HEK293T (cell line): ENCODE measurements around the gene ALX1.

ENCODE experiments used
- ARNT ChIP-seq: fragments of 450-650 bp; IDR thresholded peaks from 2 replicates; pipeline ENCODE4 v1.6.1; 2017; ENCODE audit warnings: mild to moderate bottlenecking
- BHLHE40 ChIP-seq: fragments of 450-650 bp; IDR thresholded peaks from 2 replicates; pipeline ENCODE4 v1.6.1; 2016; ENCODE audit warnings: mild to moderate bottlenecking, moderate library complexity, borderline replicate concordance
- FOXA1 ChIP-seq: fragments of 450-650 bp; IDR thresholded peaks from 2 replicates; pipeline ENCODE4 v1.6.1; 2016; ENCODE audit warnings: mild to moderate bottlenecking
- FOXK2 ChIP-seq: fragments of 450-650 bp; IDR thresholded peaks from 2 replicates; pipeline ENCODE4 v1.6.1; 2016; ENCODE audit warnings: mild to moderate bottlenecking
- FOXM1 ChIP-seq: fragments of 450-650 bp; IDR thresholded peaks from 2 replicates; pipeline ENCODE4 v1.6.1; 2017; ENCODE audit warnings: mild to moderate bottlenecking, borderline replicate concordance
- LEF1 ChIP-seq: fragments of 450-650 bp; IDR thresholded peaks from 2 replicates; pipeline ENCODE4 v1.6.1; 2017; ENCODE audit warnings: mild to moderate bottlenecking, borderline replicate concordance
- NFRKB ChIP-seq: fragments of 450-650 bp; IDR thresholded peaks from 2 replicates; pipeline ENCODE4 v1.6.1; 2016; ENCODE audit warnings: mild to moderate bottlenecking, moderate library complexity
- SP1 ChIP-seq: fragments of 450-650 bp; IDR thresholded peaks from 2 replicates; pipeline ENCODE4 v1.6.1; 2017
- SUZ12 ChIP-seq: fragments of 450-650 bp; IDR thresholded peaks from 2 replicates; pipeline ENCODE4 v1.6.1; 2016; ENCODE audit warnings: mild to moderate bottlenecking
- TARDBP ChIP-seq: fragments of 450-650 bp; IDR thresholded peaks from 2 replicates; pipeline ENCODE4 v1.6.1; 2016
- ZNF384 ChIP-seq: fragments of 450-650 bp; IDR thresholded peaks from 2 replicates; pipeline ENCODE4 v1.6.1; 2016

DNA sequence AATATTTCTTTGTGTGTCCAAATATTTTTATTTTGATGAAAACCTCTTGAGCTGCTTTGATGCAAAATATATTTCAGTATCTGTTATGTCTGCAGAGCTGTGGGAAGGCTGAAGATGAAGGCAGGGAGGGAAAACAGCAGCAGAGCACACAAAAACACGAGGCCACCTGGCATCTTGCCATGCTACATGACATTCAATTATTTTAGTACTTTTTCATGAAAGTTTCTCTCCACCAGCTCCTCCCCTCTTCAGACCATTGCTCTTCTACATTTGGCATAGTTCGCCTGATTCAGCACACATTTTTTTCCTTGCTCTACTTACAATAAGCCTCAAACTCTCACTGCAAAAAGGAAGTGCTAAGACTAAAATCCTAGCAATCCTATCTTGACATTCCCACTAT, 4.6 kb upstream of the ALX1 start:
- TF ChIP-seq TARDBP (no peak), ARNT (no peak), SP1 (no peak), FOXK2 (no peak), BHLHE40 (no peak), NFRKB (no peak), ZNF384 (no peak), FOXM1 (no peak), SUZ12 (no peak), LEF1 (no peak), FOXA1 (no peak)
